Neural progenitor cell (in vitro differentiated cells): Measurements from ENCODE around the gene FUS. TPM values are rescaled to one million over a fixed set of nuclear protein-coding genes. Genes with fewer than 3 reads are reported as not detected.

Experiments used
- DNase-seq: peaks from one replicate; pipeline ENCODE4 v3.0.0-alpha.2; 2016; ENCODE audit warnings: low spot score
- H2AFZ ChIP-seq: fragments of 200-600 bp; sonication (generic); replicated peaks from 2 replicates; pipeline ENCODE4 v1.6.1; 2016; ENCODE audit warnings: antibody characterized with exemption
- H3F3A ChIP-seq: fragments of 200-600 bp; sonication (generic); 2 replicates; pipeline ENCODE4 v1.6.1; 2016; ENCODE audit warnings: antibody characterized with exemption, low read depth
- H3K27ac ChIP-seq: fragments of 200-600 bp; sonication (generic); 2 replicates; pipeline ENCODE4 v1.5.1; 2016; ENCODE audit warnings: mild to moderate bottlenecking
- H3K27me3 ChIP-seq: fragments of 200-600 bp; sonication (generic); 2 replicates; pipeline ENCODE4 v1.6.1; 2016; ENCODE audit warnings: mild to moderate bottlenecking, moderate library complexity
- H3K36me3 ChIP-seq: fragments of 200-600 bp; sonication (generic); 2 replicates; pipeline ENCODE4 v1.5.1; 2016
- H3K4me1 ChIP-seq: fragments of 200-600 bp; sonication (generic); 2 replicates; pipeline ENCODE4 v1.6.1; 2016; ENCODE audit warnings: mixed run types
- H3K4me2 ChIP-seq: fragments of 200-600 bp; sonication (generic); 2 replicates; pipeline ENCODE4 v1.6.1; 2016
- H3K4me3 ChIP-seq: fragments of 200-600 bp; sonication (generic); 2 replicates; pipeline ENCODE4 v1.5.1; 2016
- H3K79me2 ChIP-seq: fragments of 200-600 bp; sonication (generic); 2 replicates; pipeline ENCODE4 v1.6.1; 2016; ENCODE audit warnings: low read depth
- H3K9ac ChIP-seq: fragments of 200-600 bp; sonication (generic); 2 replicates; pipeline ENCODE4 v1.6.1; 2016
- H3K9me3 ChIP-seq: fragments of 200-600 bp; sonication (generic); 2 replicates; pipeline ENCODE4 v1.5.1; 2016; ENCODE audit warnings: low read depth
- H4K20me1 ChIP-seq: fragments of 200-600 bp; sonication (generic); 2 replicates; pipeline ENCODE4 v1.6.1; 2016; ENCODE audit warnings: low read depth
- H3K27ac Mint-ChIP-seq: 3 replicates; pipeline ENCODE4 v1.8.0; 2021; ENCODE audit warnings: mixed read lengths
- H3K27me3 Mint-ChIP-seq: 2 replicates; pipeline ENCODE4 v1.8.0; 2022; ENCODE audit warnings: low read depth, mild to moderate bottlenecking, inconsistent platforms, moderate library complexity, mixed read lengths; ENCODE audit not compliant: insufficient read depth
- H3K36me3 Mint-ChIP-seq: 3 replicates; pipeline ENCODE4 v1.8.0; 2021; ENCODE audit warnings: mixed read lengths
- H3K4me1 Mint-ChIP-seq: 3 replicates; pipeline ENCODE4 v1.8.0; 2021; ENCODE audit warnings: mixed read lengths
- H3K4me3 Mint-ChIP-seq: 3 replicates; pipeline ENCODE4 v1.8.0; 2021; ENCODE audit warnings: mild to moderate bottlenecking, moderate library complexity, mixed read lengths
- H3K9me3 Mint-ChIP-seq: 3 replicates; pipeline ENCODE4 v1.8.0; 2020; ENCODE audit warnings: mixed read lengths
- EZH2 ChIP-seq: fragments of 200-600 bp; sonication (generic); IDR thresholded peaks from 2 replicates; pipeline ENCODE4 v1.6.1; 2017; ENCODE audit warnings: antibody characterized with exemption, mild to moderate bottlenecking, moderate library complexity
- EZH2phosphoT487 ChIP-seq: fragments of 200-600 bp; sonication (generic); IDR thresholded peaks from 2 replicates; pipeline ENCODE4 v1.6.1; 2017; ENCODE audit warnings: antibody characterized with exemption
- total RNA-seq: library from RNA; depleted of rRNA; stranded (reverse); fragments of >200 nt; gene quantifications from 2 replicates; pipeline ENCODE4 v1.2.3, GENCODE V29; 2015; ENCODE audit warnings: low replicate concordance
- TF ChIP-seq, protein P1 (sequence below): fragments of 200-600 bp; sonication (generic); IDR thresholded peaks from 2 replicates; pipeline ENCODE4 v1.5.1; 2017; ENCODE audit warnings: antibody characterized with exemption, mild to moderate bottlenecking

The FUS gene
- total RNA-seq, 1 donor from 2014 or later, result 81.7 TPM

GRCh38 chr16:31145398-31145990, 34.4 kb upstream of the FUS start:
- H3K79me2 ChIP-seq, result no peaks in the 10 kb centered on the region
- no peaks in the 10 kb centered on the region for H4K20me1 ChIP-seq
- peaks cover 12% of the 10 kb centered on the region for H3K27me3 Mint-ChIP-seq
- H2AFZ ChIP-seq, result no peak overlapping the region
- TF ChIP-seq, protein P1, sequence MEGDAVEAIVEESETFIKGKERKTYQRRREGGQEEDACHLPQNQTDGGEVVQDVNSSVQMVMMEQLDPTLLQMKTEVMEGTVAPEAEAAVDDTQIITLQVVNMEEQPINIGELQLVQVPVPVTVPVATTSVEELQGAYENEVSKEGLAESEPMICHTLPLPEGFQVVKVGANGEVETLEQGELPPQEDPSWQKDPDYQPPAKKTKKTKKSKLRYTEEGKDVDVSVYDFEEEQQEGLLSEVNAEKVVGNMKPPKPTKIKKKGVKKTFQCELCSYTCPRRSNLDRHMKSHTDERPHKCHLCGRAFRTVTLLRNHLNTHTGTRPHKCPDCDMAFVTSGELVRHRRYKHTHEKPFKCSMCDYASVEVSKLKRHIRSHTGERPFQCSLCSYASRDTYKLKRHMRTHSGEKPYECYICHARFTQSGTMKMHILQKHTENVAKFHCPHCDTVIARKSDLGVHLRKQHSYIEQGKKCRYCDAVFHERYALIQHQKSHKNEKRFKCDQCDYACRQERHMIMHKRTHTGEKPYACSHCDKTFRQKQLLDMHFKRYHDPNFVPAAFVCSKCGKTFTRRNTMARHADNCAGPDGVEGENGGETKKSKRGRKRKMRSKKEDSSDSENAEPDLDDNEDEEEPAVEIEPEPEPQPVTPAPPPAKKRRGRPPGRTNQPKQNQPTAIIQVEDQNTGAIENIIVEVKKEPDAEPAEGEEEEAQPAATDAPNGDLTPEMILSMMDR, result no peak
- TF ChIP-seq EZH2phosphoT487 (no peak), EZH2 (no peak)
- H3F3A ChIP-seq, result peaks cover 15% of the 10 kb centered on the region
- no peaks in the 10 kb centered on the region for H3K36me3 ChIP-seq
- no peak overlapping the region for H3K27ac ChIP-seq
- H3K4me2 ChIP-seq, result no peak overlapping the region
- peaks cover 13% of the 10 kb centered on the region for H3K4me1 ChIP-seq
- no peak overlapping the region for H3K27ac Mint-ChIP-seq
- H3K4me1 Mint-ChIP-seq, result peaks cover 16% of the 10 kb centered on the region
- DNase-seq, result no peak
- no peak overlapping the region for H3K4me3 ChIP-seq
- H3K9me3 Mint-ChIP-seq, result no peaks in the 10 kb centered on the region
- H3K4me3 Mint-ChIP-seq, result no peak overlapping the region
- H3K27me3 ChIP-seq, result peaks cover 57% of the 10 kb centered on the region
- no peak overlapping the region for H3K9ac ChIP-seq
- H3K36me3 Mint-ChIP-seq, result peaks cover 1% of the 10 kb centered on the region
- H3K9me3 ChIP-seq, result no peaks in the 10 kb centered on the region

GRCh38 chr16:31147574-31147973, 32.4 kb upstream of the FUS start:
- H3K4me1 ChIP-seq, result peaks cover 9% of the 10 kb centered on the region
- no peaks in the 10 kb centered on the region for H3K36me3 ChIP-seq
- H3K27ac ChIP-seq, result no peak overlapping the region
- peaks cover 9% of the 10 kb centered on the region for H3F3A ChIP-seq
- TF ChIP-seq EZH2, result no peak
- H3K79me2 ChIP-seq, result no peaks in the 10 kb centered on the region
- H3K27ac Mint-ChIP-seq, result no peak overlapping the region
- H3K9ac ChIP-seq, result no peak overlapping the region
- no peak overlapping the region for H2AFZ ChIP-seq
- no peak for DNase-seq
- peaks cover 2% of the 10 kb centered on the region for H3K4me1 Mint-ChIP-seq
- peaks cover 1% of the 10 kb centered on the region for H3K36me3 Mint-ChIP-seq
- no peak overlapping the region for H3K4me2 ChIP-seq
- H3K4me3 ChIP-seq, result no peak overlapping the region
- no peaks in the 10 kb centered on the region for H3K9me3 Mint-ChIP-seq
- H3K4me3 Mint-ChIP-seq, result no peak overlapping the region
- H3K27me3 Mint-ChIP-seq, result peaks cover 14% of the 10 kb centered on the region
- peaks cover 56% of the 10 kb centered on the region for H3K27me3 ChIP-seq
- no peaks in the 10 kb centered on the region for H3K9me3 ChIP-seq
- H4K20me1 ChIP-seq, result no peaks in the 10 kb centered on the region

DNA sequence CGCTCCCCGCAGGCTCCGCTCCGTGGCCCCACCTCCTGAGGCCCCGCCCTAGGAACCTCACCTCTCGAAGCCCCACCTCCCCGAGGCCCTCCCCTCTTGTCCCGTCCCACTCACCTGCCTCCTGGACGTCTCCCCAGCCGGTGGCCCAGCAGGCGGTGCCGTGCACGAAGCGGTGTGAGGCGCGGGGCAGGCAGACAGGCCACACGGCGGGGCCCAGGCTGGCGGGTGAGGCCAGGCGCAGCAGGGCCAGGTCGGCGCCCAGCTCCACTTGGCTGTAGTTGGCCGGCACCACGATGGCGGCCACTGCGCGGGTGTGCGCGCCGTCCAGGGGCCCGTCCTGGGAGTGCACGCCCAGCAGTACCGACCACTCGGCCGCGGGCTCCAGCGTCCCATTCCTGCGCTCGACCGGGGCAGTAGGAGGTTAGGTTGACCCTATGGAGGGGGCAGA, 31.6 kb upstream of the FUS start:
- Histone ChIP-seq H3K27ac (no peak overlapping the region), H3K36me3 (no peaks in the 10 kb centered on the region), H4K20me1 (no peaks in the 10 kb centered on the region), H3K9ac (no peak overlapping the region), H3K4me3 (peak overlapping the region; percentile 36), H3K27me3 (peaks cover 49% of the 10 kb centered on the region), H3K4me2 (peak overlapping the region; percentile 72), H3K9me3 (no peaks in the 10 kb centered on the region), H3K79me2 (no peaks in the 10 kb centered on the region), H3F3A (peaks cover 9% of the 10 kb centered on the region), H2AFZ (peak overlapping the region; percentile 61), H3K4me1 (peaks cover 9% of the 10 kb centered on the region)
- H3K36me3 Mint-ChIP-seq, result peaks cover 1% of the 10 kb centered on the region
- no peak overlapping the region for H3K4me3 Mint-ChIP-seq
- H3K27me3 Mint-ChIP-seq, result peaks cover 14% of the 10 kb centered on the region
- no peaks in the 10 kb centered on the region for H3K9me3 Mint-ChIP-seq
- TF ChIP-seq EZH2phosphoT487, result peak; percentile 27
- TF ChIP-seq EZH2, result no peak
- TF ChIP-seq, protein P1, result no peak
- H3K4me1 Mint-ChIP-seq, result peaks cover 2% of the 10 kb centered on the region
- DNase-seq, result peak; percentile 34
- H3K27ac Mint-ChIP-seq, result no peak overlapping the region

- peak overlapping the region; percentile 41 for H3K4me3 Mint-ChIP-seq
- H3K4me3 ChIP-seq, result no peak overlapping the region
- H4K20me1 ChIP-seq, result no peaks in the 10 kb centered on the region
- peaks cover under 1% of the 10 kb centered on the region for H3K4me1 Mint-ChIP-seq
- no peak overlapping the region for H3K27ac ChIP-seq
- H2AFZ ChIP-seq, result no peak overlapping the region
- H3K9me3 ChIP-seq, result no peaks in the 10 kb centered on the region
- H3K27ac Mint-ChIP-seq, result no peak overlapping the region
- peaks cover 9% of the 10 kb centered on the region for H3K4me1 ChIP-seq
- H3K27me3 Mint-ChIP-seq, result peaks cover 13% of the 10 kb centered on the region
- H3K9ac ChIP-seq, result no peak overlapping the region
- TF ChIP-seq EZH2phosphoT487, result no peak
- no peak for TF ChIP-seq EZH2
- TF ChIP-seq, protein P1, result no peak
- H3K4me2 ChIP-seq, result no peak overlapping the region
- H3K36me3 Mint-ChIP-seq, result peaks cover 1% of the 10 kb centered on the region
- peaks cover 5% of the 10 kb centered on the region for H3F3A ChIP-seq
- H3K36me3 ChIP-seq, result no peaks in the 10 kb centered on the region
- no peaks in the 10 kb centered on the region for H3K9me3 Mint-ChIP-seq
- H3K27me3 ChIP-seq, result peaks cover 45% of the 10 kb centered on the region
- no peaks in the 10 kb centered on the region for H3K79me2 ChIP-seq
- DNase-seq, result no peak
Observed at GRCh38 chr16:31148896-31149295, 31.0 kb upstream of the FUS start.
